Activated T-helper 17 cell treated with anti-CD3 and anti-CD28 coated beads, Interleukin-2, amount 50 U/mL, for 72 hours (primary cell): ENCODE results near the gene ESPN. TPM values are rescaled to one million over a fixed set of nuclear protein-coding genes. Genes with fewer than 3 reads are reported as not detected.
"Not testable (repeated sequence)": the region's sequence is repeated elsewhere in the genome, so short reads cannot be mapped to it uniquely, and the experiment has no call there.

ENCODE experiments used
- ATAC-seq: fragments of 150-1000 bp; cut with Tn5 transposase; replicated peaks from 2 replicates; pipeline ENCODE4 v1.10.0; 2021; ENCODE audit warnings: mild to moderate bottlenecking, moderate library complexity
- H3K27ac Mint-ChIP-seq: one replicate; pipeline ENCODE4 v1.8.0; 2022; ENCODE audit warnings: mixed read lengths
- H3K27me3 Mint-ChIP-seq: one replicate; pipeline ENCODE4 v1.8.0; 2022; ENCODE audit warnings: mixed read lengths
- H3K36me3 Mint-ChIP-seq: one replicate; pipeline ENCODE4 v1.8.0; 2022; ENCODE audit warnings: low read depth, mild to moderate bottlenecking, mixed read lengths
- H3K4me1 Mint-ChIP-seq: one replicate; pipeline ENCODE4 v1.8.0; 2022; ENCODE audit warnings: mixed read lengths
- H3K4me3 Mint-ChIP-seq: one replicate; pipeline ENCODE4 v1.8.0; 2022; ENCODE audit warnings: mild to moderate bottlenecking, mixed read lengths
- H3K9me3 Mint-ChIP-seq: one replicate; pipeline ENCODE4 v1.8.0; 2022; ENCODE audit warnings: mixed read lengths
- total RNA-seq, 2 donors: library from RNA; stranded (reverse); gene quantifications; one replicate each; pipeline ENCODE4 v1.2.3, GENCODE V29; 2022

The ESPN gene
- total RNA-seq, 2 donors from 2014 or later, result 0.71 to 3.5 TPM

DNA sequence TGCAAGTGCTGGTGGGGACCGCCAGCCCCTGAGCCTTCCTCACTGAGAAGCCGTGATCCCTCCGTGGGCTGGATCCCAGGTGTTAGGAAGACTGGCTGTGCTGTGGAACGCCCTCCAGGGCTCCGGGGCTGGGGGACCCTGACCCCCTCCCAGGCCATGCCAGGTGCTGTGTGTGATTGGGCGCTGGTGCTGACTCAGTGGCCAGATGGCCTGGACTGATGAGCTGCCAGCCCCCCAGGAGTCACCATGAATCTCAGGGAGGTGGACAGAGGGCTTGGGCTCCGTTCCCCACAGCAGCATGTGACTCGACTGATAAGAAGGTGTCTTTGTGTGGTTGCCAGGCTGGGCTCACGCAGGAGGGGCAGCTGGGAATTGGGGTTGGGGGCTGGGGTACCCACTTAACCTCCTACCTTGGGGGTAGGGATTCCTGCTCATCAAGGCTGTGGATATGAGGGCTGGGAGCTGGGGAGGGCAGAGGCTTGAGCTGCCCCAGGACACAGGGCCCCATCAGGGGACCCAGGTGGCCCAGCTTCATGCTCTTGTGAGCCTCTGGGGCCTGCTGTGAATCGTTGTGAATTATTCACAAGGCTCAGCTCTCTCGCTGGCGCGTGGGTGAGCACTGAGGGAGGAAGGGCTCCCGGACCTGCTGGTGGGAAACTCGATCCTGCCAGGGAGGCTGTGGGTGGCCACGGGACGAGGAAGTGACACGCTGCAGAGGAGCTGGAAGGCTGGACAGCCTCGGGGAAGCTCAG lies 5.3 kb downstream of the ESPN start:
- H3K36me3 Mint-ChIP-seq, H3K4me3 Mint-ChIP-seq, H3K4me1 Mint-ChIP-seq, H3K27ac Mint-ChIP-seq, H3K9me3 Mint-ChIP-seq, ATAC-seq, H3K27me3 Mint-ChIP-seq: not testable (repeated sequence)

DNA sequence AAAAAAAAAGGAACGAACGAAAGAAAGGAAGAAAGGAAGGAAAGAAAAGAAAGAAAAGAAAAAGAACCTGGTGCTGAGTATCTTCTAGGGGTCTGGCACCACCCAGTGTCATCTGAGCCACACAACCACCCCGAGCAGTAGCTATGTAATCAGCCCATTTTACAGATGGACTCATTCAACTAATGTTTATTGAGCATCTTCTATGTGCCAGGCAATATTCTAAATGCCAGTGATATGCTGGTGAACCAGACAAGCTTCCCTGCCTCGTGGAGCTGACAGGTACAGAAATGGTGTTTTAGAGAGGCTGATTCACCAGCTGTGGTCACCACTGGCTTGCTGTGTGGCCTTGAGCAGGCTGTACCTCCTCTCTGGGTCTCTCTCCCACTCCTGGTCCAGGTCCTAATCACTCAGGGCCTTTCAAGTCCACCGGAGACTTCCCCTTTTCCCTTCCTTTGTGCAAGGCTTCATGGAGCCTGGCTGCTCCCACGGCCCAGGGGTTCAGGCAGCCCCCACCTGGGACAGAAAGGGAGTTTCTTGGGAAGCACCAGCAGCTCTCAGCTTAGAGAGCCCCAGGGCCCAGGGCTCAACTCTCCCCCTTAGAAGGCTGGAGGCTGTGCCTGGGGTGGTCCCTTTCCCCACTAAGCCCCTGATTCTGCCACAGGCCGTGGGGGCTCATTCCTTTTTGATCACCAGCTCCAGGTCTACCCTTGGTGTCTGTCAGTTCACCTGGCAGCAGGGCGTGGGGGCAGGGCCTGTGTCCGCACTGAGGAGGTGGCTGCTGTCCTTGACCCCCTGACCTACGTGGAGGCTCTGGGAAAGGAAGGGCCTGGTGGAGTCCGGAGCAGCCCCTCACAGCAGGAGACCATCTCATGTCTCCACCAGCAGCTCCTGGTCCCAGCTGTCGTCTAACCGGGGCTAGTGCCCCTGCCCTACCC lies 7.3 kb downstream of the ESPN start:
- H3K4me3 Mint-ChIP-seq, H3K36me3 Mint-ChIP-seq, H3K4me1 Mint-ChIP-seq, H3K27me3 Mint-ChIP-seq, H3K27ac Mint-ChIP-seq, H3K9me3 Mint-ChIP-seq: not testable (repeated sequence)
- peak; percentile 42 for ATAC-seq

GRCh38 chr1:6434186-6434585 lies 9.6 kb downstream of the ESPN start:
- Mint-ChIP-seq H3K9me3 (no peaks in the 10 kb centered on the region), H3K4me1 (peaks cover 4% of the 10 kb centered on the region), H3K4me3 (no peak overlapping the region), H3K27ac (no peak overlapping the region), H3K27me3 (peaks cover 4% of the 10 kb centered on the region), H3K36me3 (no peaks in the 10 kb centered on the region)
- no peak for ATAC-seq

DNA sequence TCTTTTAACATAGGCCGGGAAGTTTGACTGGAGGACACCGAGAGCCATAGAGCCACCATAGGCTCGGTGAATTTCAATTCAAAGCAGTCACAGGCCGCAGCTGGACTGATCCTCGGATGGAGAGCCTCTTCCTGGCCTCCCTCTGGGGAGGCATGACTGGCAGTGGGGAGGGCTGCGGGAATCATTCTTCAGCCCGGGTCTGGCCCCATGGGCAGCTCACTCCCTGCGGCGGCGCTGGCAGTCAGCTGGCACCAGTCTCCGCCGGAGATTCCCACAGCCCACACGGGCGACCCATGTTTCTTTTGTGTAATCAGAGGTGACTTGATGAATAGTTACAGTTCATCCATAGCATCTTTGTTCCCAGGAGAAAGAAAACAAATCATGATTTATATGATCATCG lies 10.6 kb downstream of the ESPN start:
- no peak for ATAC-seq
- no peaks in the 10 kb centered on the region for H3K9me3 Mint-ChIP-seq
- no peaks in the 10 kb centered on the region for H3K36me3 Mint-ChIP-seq
- no peak overlapping the region for H3K4me3 Mint-ChIP-seq
- H3K4me1 Mint-ChIP-seq, result peaks cover 4% of the 10 kb centered on the region
- peaks cover 7% of the 10 kb centered on the region for H3K27me3 Mint-ChIP-seq
- H3K27ac Mint-ChIP-seq, result no peak overlapping the region

DNA sequence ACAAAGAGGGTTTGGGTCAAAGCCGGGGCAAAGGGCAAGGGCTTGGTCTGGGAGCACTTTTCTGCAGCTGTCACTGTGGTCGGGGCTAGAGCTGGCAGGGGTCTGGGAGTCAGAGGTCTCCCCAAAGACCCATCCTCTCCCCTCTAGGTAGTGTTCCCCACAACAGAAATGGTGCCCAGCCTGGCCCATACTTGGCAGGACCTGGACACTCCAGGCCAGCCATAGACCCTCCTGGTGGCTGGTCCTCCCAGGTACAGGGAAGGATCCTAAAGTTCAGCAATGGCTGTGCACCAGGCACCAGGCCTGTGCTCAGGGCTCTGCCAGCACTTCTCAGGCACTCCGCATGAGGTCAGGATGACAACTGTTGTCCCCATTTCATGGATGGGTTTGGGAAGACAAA lies 11.0 kb downstream of the ESPN start:
- peaks cover 4% of the 10 kb centered on the region for H3K4me1 Mint-ChIP-seq
- H3K27me3 Mint-ChIP-seq, result peaks cover 7% of the 10 kb centered on the region
- no peak overlapping the region for H3K27ac Mint-ChIP-seq
- no peaks in the 10 kb centered on the region for H3K36me3 Mint-ChIP-seq
- H3K4me3 Mint-ChIP-seq, result no peak overlapping the region
- H3K9me3 Mint-ChIP-seq, result no peaks in the 10 kb centered on the region
- ATAC-seq, result no peak

DNA sequence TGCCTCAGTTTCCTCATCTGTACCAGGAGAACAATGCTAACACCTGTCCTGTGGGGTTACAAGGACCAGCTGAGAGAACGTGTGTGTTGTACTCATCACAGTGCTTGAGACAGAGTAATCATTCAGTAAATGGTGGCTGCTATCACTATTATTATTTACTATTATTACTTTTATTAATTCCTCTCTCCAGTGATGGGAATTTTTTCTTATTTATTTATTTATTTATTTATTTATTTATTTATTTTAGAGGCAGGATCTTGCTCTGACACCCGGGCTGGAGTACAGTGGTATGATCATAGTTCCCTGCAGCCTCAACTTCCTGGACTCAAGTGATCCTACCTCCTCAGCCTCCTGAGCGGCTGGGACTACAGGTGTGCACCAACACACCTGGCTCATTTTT lies 11.7 kb downstream of the ESPN start:
- not testable (repeated sequence) for ATAC-seq, H3K4me1 Mint-ChIP-seq, H3K27ac Mint-ChIP-seq, H3K36me3 Mint-ChIP-seq, H3K4me3 Mint-ChIP-seq, H3K27me3 Mint-ChIP-seq, H3K9me3 Mint-ChIP-seq

GRCh38 chr1:6437012-6437700 lies 12.6 kb downstream of the ESPN start:
- not testable (repeated sequence) for ATAC-seq, H3K4me1 Mint-ChIP-seq, H3K36me3 Mint-ChIP-seq, H3K9me3 Mint-ChIP-seq, H3K27me3 Mint-ChIP-seq, H3K4me3 Mint-ChIP-seq, H3K27ac Mint-ChIP-seq

DNA sequence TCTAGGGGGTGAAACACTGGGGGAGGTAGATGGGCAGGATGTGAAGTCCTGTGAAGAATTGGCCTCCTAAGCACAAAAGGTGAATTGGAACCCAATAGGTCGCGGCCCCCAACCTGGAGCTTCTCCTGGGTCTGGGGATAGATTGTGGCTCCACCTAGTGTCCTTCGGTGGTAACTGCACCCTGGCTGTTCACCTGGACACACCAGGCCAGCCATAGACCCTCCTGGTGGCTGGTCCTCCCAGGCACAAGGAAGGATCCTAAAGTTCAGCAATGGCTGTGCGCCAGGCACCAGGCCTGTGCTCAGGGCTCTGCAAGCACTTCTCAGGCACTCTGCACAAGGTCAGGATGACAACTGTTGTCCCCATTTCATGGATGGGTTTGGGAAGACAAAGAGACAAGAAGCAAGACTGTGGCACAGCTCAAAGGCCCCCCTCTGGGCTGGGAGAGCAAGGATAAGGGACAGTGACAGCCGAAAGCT lies 13.5 kb downstream of the ESPN start:
- H3K9me3 Mint-ChIP-seq, result no peaks in the 10 kb centered on the region

DNA sequence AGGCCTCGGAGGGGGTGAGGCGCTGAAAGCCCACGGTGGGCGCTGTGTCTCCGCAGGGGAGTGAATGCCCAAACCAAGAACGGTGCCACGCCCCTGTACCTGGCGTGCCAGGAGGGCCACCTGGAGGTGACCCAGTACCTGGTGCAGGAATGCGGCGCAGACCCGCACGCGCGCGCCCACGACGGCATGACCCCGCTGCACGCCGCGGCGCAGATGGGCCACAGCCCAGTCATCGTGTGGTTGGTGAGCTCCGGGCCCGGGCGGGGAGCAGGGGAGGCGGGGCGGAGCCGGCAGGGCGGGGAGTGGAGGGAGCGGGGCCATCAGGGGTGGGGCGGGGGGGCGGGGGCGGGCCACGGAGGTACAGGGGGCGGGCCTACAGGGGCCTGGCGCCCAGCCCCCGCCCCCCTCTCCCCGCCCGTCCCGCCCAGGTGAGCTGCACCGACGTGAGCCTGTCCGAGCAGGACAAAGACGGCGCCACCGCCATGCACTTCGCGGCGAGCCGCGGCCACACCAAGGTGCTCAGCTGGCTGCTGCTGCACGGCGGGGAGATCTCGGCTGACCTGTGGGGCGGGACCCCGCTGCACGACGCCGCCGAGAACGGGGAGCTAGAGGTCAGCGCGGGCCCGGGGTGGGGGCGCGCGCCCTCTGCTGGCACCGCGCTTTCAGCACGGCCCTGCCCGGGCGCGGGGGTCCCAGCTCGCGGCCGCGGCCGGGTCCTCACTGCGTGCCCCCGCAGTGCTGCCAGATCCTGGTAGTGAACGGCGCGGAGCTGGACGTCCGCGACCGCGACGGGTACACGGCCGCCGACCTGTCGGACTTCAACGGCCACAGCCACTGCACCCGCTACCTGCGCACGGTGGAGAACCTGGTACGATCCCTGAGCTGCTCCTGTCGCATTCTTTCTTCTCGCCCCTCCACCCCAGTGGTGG lies 15.9 kb downstream of the ESPN start:
- Mint-ChIP-seq H3K27ac (no peak overlapping the region), H3K9me3 (no peaks in the 10 kb centered on the region), H3K27me3 (peaks cover 10% of the 10 kb centered on the region), H3K36me3 (no peaks in the 10 kb centered on the region), H3K4me3 (peak overlapping the region; percentile 48), H3K4me1 (peaks cover 10% of the 10 kb centered on the region)
- ATAC-seq, result peak; percentile 91

More for the DNA sequence above, 13.5 kb downstream of the ESPN start:
- H3K4me3 Mint-ChIP-seq, result no peak overlapping the region
- H3K27me3 Mint-ChIP-seq, result peaks cover 7% of the 10 kb centered on the region
- H3K36me3 Mint-ChIP-seq, result no peaks in the 10 kb centered on the region
- ATAC-seq, result peak; percentile 64
- peaks cover 4% of the 10 kb centered on the region for H3K4me1 Mint-ChIP-seq
- H3K27ac Mint-ChIP-seq, result no peak overlapping the region

DNA sequence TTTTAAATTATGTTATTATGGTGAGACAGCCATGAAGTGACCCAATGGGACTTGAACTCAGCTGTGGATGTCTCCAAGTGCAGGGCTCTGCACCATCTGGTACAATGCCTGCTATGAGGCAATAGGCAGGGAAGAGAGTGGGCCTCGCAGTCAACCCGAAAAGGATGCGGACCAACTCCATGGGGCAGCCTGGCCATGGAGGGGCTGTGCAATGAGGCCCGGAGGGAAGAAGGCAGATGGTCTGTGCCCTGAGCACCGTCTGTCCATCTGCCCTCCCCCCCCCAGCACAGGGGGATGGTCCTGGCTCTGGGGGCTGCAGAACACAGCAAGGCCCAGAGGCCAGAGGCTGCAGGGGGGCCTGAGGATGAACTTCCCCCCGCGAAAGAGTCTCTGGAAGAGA lies 17.0 kb downstream of the ESPN start:
- no peak for ATAC-seq
- Mint-ChIP-seq H3K4me3 (peak overlapping the region; percentile 19), H3K27me3 (peaks cover 10% of the 10 kb centered on the region), H3K36me3 (no peaks in the 10 kb centered on the region), H3K9me3 (no peaks in the 10 kb centered on the region), H3K27ac (no peak overlapping the region), H3K4me1 (peaks cover 10% of the 10 kb centered on the region)

GRCh38 chr1:6443339-6444115 lies 19.0 kb downstream of the ESPN start:
- Mint-ChIP-seq H3K9me3 (no peaks in the 10 kb centered on the region), H3K4me3 (no peak overlapping the region), H3K27ac (no peak overlapping the region), H3K27me3 (peaks cover 6% of the 10 kb centered on the region), H3K4me1 (peaks cover 5% of the 10 kb centered on the region), H3K36me3 (no peaks in the 10 kb centered on the region)
- ATAC-seq, result no peak

GRCh38 chr1:6444377-6444776 lies 19.8 kb downstream of the ESPN start:
- peaks cover 7% of the 10 kb centered on the region for H3K27me3 Mint-ChIP-seq
- H3K27ac Mint-ChIP-seq, result no peak overlapping the region
- peaks cover 8% of the 10 kb centered on the region for H3K4me1 Mint-ChIP-seq
- no peaks in the 10 kb centered on the region for H3K9me3 Mint-ChIP-seq
- no peaks in the 10 kb centered on the region for H3K36me3 Mint-ChIP-seq
- H3K4me3 Mint-ChIP-seq, result no peak overlapping the region
- no peak for ATAC-seq

DNA sequence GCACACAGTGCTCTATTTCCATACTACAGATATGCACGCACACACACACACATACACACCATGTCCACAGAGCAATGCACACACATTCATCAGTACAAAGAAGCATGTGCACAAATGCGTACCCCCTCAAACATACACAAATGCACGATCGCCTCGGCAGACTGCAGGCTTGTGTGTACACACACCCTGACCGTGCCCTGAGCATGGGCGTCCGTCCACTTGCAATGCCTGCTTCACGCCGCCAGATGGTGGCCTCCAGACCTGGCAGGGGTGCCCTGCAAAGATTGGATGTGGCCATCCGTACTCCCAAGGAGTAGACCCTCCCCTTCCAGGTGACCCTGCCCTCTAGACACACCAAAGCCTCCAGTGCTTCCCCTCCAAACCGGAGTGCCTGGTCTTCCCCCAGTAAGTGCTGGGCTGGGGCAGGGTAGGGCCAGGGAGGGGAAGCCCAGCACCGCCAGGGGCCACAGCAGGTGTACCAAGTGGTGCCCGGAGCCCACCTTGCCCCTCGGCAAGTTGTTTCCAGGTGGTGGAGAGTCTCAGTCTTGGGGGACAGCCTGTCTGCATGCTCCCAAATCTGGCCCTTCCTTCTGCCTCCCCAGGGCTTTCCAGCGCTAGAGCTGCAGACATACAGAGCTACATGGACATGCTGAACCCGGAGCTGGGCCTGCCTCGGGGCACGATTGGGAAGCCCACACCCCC lies 20.6 kb downstream of the ESPN start:
- no peaks in the 10 kb centered on the region for H3K9me3 Mint-ChIP-seq
- H3K27me3 Mint-ChIP-seq, result peaks cover 10% of the 10 kb centered on the region
- H3K27ac Mint-ChIP-seq, result no peak overlapping the region
- peaks cover 13% of the 10 kb centered on the region for H3K4me1 Mint-ChIP-seq
- no peaks in the 10 kb centered on the region for H3K36me3 Mint-ChIP-seq
- peak; percentile 33 for ATAC-seq
- no peak overlapping the region for H3K4me3 Mint-ChIP-seq
